ENCODE data around the gene MMP15.

DNA sequence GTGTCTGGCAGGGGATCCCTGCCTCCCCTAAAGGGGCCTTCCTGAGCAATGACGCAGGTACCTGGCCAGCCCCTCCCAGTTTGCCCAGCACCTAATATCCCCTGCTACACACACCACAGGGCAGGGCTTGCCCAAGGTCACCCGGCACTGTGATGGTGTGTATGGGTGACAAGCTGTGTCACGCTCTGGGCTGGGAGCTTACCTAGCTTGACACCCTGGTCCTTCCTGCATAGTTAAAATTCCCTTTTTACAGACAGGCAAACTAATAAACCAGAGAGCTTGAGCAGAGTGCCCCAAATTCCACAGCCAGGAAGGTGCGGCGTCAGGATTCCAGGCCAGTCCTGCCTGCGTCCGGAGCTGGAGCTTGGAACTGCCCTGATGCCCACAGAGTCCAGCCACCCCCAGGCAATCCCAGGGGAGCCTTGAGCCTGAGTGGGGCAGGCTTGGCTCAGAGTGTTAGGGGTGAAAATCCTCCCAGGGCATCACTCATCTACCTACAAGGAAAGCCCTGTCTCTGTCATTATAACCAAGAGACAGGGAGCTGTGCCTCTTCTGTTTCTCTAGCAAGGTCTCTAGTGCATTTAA lies 18.1 kb downstream of the MMP15 start:
- TF ChIP-seq, protein P1, sequence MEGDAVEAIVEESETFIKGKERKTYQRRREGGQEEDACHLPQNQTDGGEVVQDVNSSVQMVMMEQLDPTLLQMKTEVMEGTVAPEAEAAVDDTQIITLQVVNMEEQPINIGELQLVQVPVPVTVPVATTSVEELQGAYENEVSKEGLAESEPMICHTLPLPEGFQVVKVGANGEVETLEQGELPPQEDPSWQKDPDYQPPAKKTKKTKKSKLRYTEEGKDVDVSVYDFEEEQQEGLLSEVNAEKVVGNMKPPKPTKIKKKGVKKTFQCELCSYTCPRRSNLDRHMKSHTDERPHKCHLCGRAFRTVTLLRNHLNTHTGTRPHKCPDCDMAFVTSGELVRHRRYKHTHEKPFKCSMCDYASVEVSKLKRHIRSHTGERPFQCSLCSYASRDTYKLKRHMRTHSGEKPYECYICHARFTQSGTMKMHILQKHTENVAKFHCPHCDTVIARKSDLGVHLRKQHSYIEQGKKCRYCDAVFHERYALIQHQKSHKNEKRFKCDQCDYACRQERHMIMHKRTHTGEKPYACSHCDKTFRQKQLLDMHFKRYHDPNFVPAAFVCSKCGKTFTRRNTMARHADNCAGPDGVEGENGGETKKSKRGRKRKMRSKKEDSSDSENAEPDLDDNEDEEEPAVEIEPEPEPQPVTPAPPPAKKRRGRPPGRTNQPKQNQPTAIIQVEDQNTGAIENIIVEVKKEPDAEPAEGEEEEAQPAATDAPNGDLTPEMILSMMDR (IDR thresholded peaks at IDR 0.05), result no peak
- TF ChIP-seq POLR2A (IDR thresholded peaks at IDR 0.05) (no peak), EP300 (IDR thresholded peaks at IDR 0.05) (no peak)
